Fibroblast of the aortic adventitia (primary cell): Measurements from ENCODE around the gene KIAA0825. TPM values are rescaled to one million over a fixed set of nuclear protein-coding genes. Genes with fewer than 3 reads are reported as not detected.

ENCODE experiments used
- DNase-seq: peaks from one replicate; pipeline ENCODE4 v3.0.0-alpha.2; 2010; ENCODE audit warnings: low read depth
- H3K4me3 ChIP-seq: 2 replicates; pipeline ENCODE4 v1.5.1; 2011; ENCODE audit warnings: low read depth, mild to moderate bottlenecking, control low read depth, low read length, moderate library complexity
- total RNA-seq: library from RNA; depleted of rRNA; stranded (reverse); fragments of >200 nt; gene quantifications from 2 replicates; pipeline ENCODE4 v1.2.3, GENCODE V29; 2012; ENCODE audit warnings: low replicate concordance
- TF ChIP-seq, protein P1 (sequence below): IDR thresholded peaks from 2 replicates; pipeline ENCODE4 v1.5.1; 2011; ENCODE audit warnings: mild to moderate bottlenecking, low read length, control low read depth, inconsistent platforms; ENCODE audit not compliant: insufficient read depth

KIAA0825 gene
- total RNA-seq, 1 donor = 12.2 TPM

DNA sequence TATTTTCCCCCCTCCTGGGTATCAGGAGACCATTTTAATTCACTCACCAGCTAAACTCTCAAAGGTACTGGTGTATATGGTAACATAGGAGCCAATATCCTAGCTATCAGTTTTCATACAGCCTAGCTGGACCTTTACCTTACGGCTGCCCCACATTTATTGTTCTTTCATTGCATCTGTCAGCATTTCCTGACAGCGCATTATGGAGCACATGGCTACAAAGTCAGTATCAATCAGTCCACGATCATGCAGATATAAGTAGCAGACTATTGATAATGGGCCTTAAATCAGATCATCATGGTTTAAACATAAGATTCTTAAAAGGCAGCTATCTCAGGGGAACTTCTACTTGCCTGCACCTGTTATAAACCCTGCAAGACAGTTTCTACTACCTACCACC, 304.7 kb downstream of the KIAA0825 start:
- TF ChIP-seq, protein P1, sequence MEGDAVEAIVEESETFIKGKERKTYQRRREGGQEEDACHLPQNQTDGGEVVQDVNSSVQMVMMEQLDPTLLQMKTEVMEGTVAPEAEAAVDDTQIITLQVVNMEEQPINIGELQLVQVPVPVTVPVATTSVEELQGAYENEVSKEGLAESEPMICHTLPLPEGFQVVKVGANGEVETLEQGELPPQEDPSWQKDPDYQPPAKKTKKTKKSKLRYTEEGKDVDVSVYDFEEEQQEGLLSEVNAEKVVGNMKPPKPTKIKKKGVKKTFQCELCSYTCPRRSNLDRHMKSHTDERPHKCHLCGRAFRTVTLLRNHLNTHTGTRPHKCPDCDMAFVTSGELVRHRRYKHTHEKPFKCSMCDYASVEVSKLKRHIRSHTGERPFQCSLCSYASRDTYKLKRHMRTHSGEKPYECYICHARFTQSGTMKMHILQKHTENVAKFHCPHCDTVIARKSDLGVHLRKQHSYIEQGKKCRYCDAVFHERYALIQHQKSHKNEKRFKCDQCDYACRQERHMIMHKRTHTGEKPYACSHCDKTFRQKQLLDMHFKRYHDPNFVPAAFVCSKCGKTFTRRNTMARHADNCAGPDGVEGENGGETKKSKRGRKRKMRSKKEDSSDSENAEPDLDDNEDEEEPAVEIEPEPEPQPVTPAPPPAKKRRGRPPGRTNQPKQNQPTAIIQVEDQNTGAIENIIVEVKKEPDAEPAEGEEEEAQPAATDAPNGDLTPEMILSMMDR = no peak
- DNase-seq = no peak
- no peak overlapping the region for H3K4me3 ChIP-seq

DNA sequence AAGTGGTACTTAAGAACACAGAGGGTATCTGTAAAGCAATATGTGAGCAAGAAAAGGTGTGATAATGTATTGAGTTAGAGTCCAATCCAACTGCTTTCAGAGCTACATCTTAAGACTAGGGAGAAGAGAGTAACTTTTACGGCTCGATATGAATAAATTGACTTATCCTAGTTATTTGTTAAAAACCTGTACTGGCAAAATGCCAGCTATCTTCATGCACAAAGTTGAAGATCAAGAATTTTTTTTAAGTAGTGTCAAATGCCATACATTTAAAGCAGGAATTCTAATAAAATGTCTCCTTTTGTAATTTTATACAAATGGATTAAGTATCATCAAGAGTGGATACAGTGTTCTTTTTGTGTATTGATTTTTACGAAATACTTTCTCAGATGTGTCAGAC, 305.2 kb downstream of the KIAA0825 start:
- TF ChIP-seq, protein P1 = no peak
- no peak for DNase-seq
- no peak overlapping the region for H3K4me3 ChIP-seq

DNA sequence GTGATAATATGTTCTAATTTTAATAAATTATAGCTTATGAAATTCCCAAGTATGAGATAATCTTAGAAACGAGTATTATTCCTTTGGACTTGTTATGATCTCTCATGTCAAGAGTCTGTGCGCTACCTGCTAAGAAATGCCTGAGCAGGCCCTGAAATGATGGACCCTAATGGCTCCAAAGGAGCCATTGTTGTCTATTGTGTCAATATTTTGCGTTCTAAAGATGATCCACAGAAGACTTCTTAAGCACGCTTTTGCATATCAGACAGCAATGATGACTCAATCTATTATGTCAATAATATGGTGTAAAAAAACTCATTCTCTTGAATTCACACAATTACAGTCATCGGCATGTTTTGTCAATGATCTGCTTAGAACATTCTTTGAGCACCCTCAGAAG, 306.1 kb downstream of the KIAA0825 start:
- no peak overlapping the region for H3K4me3 ChIP-seq
- DNase-seq = no peak
- TF ChIP-seq, protein P1 = no peak

DNA sequence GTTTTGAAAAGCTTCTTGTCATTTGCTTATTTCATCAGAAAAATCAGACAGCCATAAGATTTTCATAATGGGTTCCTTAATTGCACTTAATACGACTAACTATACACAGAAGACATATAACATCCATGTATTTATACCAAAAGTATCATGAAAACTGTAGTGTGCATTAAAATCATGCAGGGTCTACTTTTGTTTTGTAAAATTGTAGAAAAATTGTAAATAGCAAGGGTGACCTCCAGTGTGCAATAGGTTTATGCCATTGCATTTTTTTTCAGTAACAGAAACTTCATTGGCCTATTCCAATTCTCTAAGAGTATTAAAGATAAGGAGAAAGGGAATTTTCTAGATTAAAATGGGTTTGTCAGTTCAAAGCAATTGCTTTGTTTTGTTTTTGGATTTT, 307.6 kb downstream of the KIAA0825 start:
- DNase-seq = no peak
- H3K4me3 ChIP-seq = no peak overlapping the region
- TF ChIP-seq, protein P1 = no peak

DNA sequence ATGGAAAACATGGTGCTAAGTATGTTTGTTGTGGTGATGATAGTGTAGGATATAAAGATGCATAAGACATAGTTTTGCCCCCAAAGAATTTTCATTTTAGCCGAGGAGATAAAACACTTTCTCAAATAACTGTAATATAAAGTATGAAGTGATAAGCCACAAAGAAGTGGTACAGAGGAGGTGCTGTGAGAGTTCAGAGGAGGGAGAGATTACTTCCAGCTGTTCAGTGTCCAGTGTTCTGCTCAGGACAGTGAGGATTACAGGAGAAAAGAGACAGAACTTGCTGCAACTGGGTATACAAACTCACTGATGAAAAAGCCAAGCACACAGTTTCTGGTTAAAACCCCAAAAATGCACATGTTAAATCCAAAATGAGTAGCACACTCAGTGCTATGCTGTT, 309.3 kb downstream of the KIAA0825 start:
- no peak overlapping the region for H3K4me3 ChIP-seq
- no peak for DNase-seq
- TF ChIP-seq, protein P1 = no peak

DNA sequence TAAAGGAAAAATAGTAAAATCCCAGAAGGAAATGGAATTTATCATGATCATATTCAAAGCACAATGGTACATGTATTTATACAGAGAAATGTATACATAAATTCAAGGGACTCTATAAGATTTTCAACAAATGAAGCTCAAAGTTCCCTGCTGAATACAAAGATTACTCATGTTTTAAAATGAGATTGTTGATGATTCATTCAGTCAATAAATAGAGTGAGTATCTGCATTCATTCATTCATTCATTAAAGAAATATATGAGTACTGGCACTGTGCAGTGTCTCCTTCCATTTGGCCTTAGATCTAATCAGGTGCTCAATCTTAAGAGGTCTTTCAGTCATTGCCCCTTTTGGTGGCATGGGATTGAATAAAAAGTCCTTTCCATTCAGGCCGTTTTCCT, 310.0 kb downstream of the KIAA0825 start:
- DNase-seq = no peak
- no peak overlapping the region for H3K4me3 ChIP-seq
- TF ChIP-seq, protein P1 = no peak

DNA sequence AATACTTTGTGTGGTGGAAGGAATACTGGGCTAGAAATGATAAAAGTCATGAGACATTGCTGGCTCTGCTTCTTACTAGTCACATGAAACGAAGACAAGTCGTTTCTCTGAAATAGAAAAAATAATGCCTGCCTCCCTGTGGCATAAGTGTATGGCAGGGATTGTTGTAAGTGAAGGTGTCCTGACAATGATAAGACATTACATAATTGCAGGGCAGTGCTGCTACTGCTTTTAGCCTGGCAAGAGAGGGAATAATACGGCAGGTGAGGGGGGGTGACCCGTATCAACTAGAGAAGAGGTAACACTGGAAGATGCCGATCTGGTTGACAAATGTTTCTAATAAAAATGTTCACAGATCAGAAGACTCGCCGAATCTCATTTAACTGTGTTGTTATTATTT, 314.3 kb downstream of the KIAA0825 start:
- no peak for DNase-seq
- no peak overlapping the region for H3K4me3 ChIP-seq
- TF ChIP-seq, protein P1 = no peak
